Upper lobe of left lung (tissue), 6 donors: ENCODE measurements around the gene NXPH2. TPM values are rescaled to one million over a fixed set of nuclear protein-coding genes. Genes with fewer than 3 reads are reported as not detected.

Experiments
- ATAC-seq, 2 donors: fragments of 200-7000 bp; cut with Tn5 transposase; one replicate each; pipeline ENCODE4 v1.9.1; 2022; ENCODE audit warnings: mild to moderate bottlenecking in 2 of 2, moderate library complexity in 2 of 2; ENCODE audit not compliant: low FRiP score in 2 of 2
- DNase-seq, 2 donors: peaks; one replicate each; pipeline ENCODE4 v3.0.0-alpha.2; 2019 to 2020
- H3K27ac ChIP-seq, 4 donors: fragments of 200-600 bp; sonication (generic); one replicate each; pipeline ENCODE4 v1.5.1; 2016 to 2019
- H3K27me3 ChIP-seq, 4 donors: fragments of 200-600 bp; sonication (generic); one replicate each; pipeline ENCODE4 v1.5.1; 2017 to 2019
- H3K36me3 ChIP-seq, 4 donors: fragments of 200-600 bp; sonication (generic); one replicate each; pipeline ENCODE4 v1.5.1; 2016 to 2019
- H3K4me1 ChIP-seq, 4 donors: fragments of 200-600 bp; sonication (generic); one replicate each; pipeline ENCODE4 v1.5.1; 2018 to 2019
- H3K4me3 ChIP-seq, 4 donors: fragments of 200-600 bp; sonication (generic); one replicate each; pipeline ENCODE4 v1.5.1; 2017 to 2019; ENCODE audit warnings: mild to moderate bottlenecking in 2 of 4, moderate library complexity in 1 of 4
- H3K9me3 ChIP-seq, 4 donors: fragments of 200-600 bp; sonication (generic); one replicate each; pipeline ENCODE4 v1.5.1; 2018 to 2019
- EP300 ChIP-seq, 4 donors: sonication (generic); formaldehyde crosslinking; IDR thresholded peaks; one replicate each; pipeline ENCODE4 v1.5.1; 2017; ENCODE audit warnings: antibody characterized with exemption in 4 of 4, control low read depth in 2 of 4
- POLR2A ChIP-seq, 4 donors: fragments of 450-650 bp; IDR thresholded peaks; one replicate each; pipeline ENCODE4 v1.5.1; 2016 to 2017; ENCODE audit warnings: antibody characterized with exemption in 4 of 4, mild to moderate bottlenecking in 2 of 4
- POLR2AphosphoS5 ChIP-seq, 2 donors: sonication (generic); formaldehyde crosslinking; IDR thresholded peaks; one replicate each; pipeline ENCODE4 v1.5.1; 2017; ENCODE audit warnings: antibody characterized with exemption in 2 of 2
- WGBS, 2 donors: methylation state at CpG; one replicate each; pipeline ENCODE4 v1.1.5; 2017 to 2018; 5-methylcytosine and 5-hydroxymethylcytosine counted together
- total RNA-seq, 6 donors: library from RNA; depleted of rRNA in 4 of 6; stranded (reverse); fragments of >200 nt in 4 of 6; gene quantifications; one replicate each; pipeline versions ENCODE4 v1.1.0 to v1.2.1, GENCODE V29; 2016 to 2021
- TF ChIP-seq, protein P1 (sequence below), 6 experiments: fragments of 450-650 bp in 4 of 6; fragments of 200-600 bp in 2 of 6; sonication (generic) in 2 of 6; IDR thresholded peaks; one replicate each; pipeline ENCODE4 v1.5.1; 2016 to 2019; ENCODE audit warnings: antibody characterized with exemption in 6 of 6
- donor health status: DM: no; HTN: no; CAD: no; lungs with moderate emphysema.
- donor health status: DM: no; HTN: yes; CAD: no; lungs with severe emphysema.

The NXPH2 gene
- total RNA-seq, result not detected

DNA sequence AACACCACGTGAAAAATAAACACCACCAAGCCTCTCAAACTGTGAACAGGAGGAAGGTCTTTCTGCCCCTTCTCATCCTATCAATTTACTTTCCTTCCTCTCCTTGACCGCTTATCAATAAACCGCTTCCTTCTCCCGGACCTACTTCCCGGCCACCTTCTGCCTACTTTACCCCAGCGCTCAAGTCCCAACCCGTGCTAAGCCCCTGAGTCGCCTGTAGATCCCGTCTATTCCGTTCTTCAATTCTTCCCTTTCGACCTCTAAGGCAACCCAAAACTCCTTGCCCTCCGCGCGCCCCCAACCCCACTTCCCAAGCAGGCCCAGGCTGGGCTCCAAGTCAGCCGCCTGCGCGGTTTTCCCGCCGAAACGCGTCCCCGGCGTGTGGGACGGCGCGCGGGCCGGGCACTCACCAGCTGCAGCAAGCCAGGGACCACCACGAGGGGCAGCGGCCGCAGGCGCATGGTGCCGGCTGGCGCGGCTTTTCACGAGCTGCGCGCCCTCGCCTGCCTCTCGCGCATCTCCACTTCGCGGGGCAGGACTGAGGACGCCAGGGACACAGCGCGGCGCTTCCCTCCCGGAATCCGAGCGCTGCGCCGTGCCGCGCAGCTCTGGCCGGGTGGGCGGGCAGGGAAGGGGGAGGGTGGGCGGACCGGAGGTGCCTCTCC is at the start of gene NXPH2:
TSS of gene NXPH2 (minus strand) at position 610 of the 665 bp plus-strand sequence. CDS start at position 461, 149 bp downstream.
- peaks cover 0 to 32% (median 9%) of the 10 kb centered on the region in 4 donors for H3K27me3 ChIP-seq
- H3K4me1 ChIP-seq, result peaks cover 7 to 19% (median 12%) of the 10 kb centered on the region in 4 donors
- no peak for TF ChIP-seq EP300 (IDR thresholded peaks at IDR 0.05)
- TF ChIP-seq, protein P1, sequence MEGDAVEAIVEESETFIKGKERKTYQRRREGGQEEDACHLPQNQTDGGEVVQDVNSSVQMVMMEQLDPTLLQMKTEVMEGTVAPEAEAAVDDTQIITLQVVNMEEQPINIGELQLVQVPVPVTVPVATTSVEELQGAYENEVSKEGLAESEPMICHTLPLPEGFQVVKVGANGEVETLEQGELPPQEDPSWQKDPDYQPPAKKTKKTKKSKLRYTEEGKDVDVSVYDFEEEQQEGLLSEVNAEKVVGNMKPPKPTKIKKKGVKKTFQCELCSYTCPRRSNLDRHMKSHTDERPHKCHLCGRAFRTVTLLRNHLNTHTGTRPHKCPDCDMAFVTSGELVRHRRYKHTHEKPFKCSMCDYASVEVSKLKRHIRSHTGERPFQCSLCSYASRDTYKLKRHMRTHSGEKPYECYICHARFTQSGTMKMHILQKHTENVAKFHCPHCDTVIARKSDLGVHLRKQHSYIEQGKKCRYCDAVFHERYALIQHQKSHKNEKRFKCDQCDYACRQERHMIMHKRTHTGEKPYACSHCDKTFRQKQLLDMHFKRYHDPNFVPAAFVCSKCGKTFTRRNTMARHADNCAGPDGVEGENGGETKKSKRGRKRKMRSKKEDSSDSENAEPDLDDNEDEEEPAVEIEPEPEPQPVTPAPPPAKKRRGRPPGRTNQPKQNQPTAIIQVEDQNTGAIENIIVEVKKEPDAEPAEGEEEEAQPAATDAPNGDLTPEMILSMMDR (IDR thresholded peaks at IDR 0.05), result no peak
- TF ChIP-seq POLR2AphosphoS5 (IDR thresholded peaks at IDR 0.05), result no peak
- no peak for TF ChIP-seq POLR2A (IDR thresholded peaks at IDR 0.05)
- no peaks in the 10 kb centered on the region for H3K9me3 ChIP-seq
- 1 to 6% methylated on average over 44 of the region's 58 CpGs for WGBS, 2 donors
- ATAC-seq (peak in 1 of 2 donors; percentile 25), DNase-seq (peak in 1 of 2 donors; percentile 82)
- H3K36me3 ChIP-seq, result no peaks in the 10 kb centered on the region
- H3K27ac ChIP-seq, result no peak within 1 kb of the TSS
- peak within 1 kb of the TSS in 3 of 4 donors; percentile 25 to 36 (median 26) for H3K4me3 ChIP-seq

DNA sequence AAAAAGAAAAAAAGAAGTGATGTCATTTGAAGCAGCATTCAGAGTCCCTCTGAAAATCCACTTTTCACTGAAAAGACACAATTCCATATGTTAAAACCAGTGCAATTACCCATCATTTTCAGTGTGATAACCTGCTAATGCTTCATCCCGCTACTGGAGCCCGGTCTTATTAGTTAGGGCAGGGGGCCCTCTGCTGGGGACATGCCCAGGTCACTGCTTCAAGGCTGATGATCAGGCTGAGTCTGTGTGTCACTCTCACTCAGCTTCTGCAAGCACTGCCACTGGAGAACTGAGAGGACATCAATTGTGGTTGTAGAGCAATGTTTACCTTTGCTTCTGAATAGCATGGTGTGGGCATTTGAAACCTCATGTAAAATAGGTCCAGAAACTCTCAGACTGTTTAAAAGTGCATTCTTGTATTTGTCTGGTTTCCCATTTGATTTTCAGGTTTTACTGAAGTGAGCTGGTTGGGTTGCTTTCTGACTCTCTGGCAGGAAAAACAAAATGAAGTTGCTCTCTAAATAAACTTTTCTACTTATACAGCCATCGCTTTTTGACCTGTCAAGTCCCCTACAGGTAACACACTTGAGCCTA is 49.2 kb upstream of the NXPH2 start:
- no peak overlapping the region for H3K27ac ChIP-seq
- H3K36me3 ChIP-seq, result no peaks in the 10 kb centered on the region
- no peak for TF ChIP-seq POLR2AphosphoS5 (IDR thresholded peaks at IDR 0.05)
- TF ChIP-seq POLR2A (IDR thresholded peaks at IDR 0.05), result no peak
- no peak for TF ChIP-seq EP300 (IDR thresholded peaks at IDR 0.05)
- TF ChIP-seq, protein P1 (IDR thresholded peaks at IDR 0.05), result no peak
- peak in 1 of 2 donors; percentile 32 for DNase-seq
- 41 to 44% methylated on average over 3 of the region's 3 CpGs for WGBS, 2 donors
- peak in 1 of 2 donors; percentile 51 for ATAC-seq
- H3K9me3 ChIP-seq, result no peaks in the 10 kb centered on the region
- H3K27me3 ChIP-seq, result no peaks in the 10 kb centered on the region
- no peak overlapping the region for H3K4me3 ChIP-seq
- no peaks in the 10 kb centered on the region for H3K4me1 ChIP-seq

GRCh38 chr2:138827426-138828054 is 47.4 kb upstream of the NXPH2 start:
- Histone ChIP-seq H3K27ac (no peak overlapping the region), H3K4me1 (no peaks in the 10 kb centered on the region), H3K9me3 (no peaks in the 10 kb centered on the region), H3K27me3 (no peaks in the 10 kb centered on the region), H3K36me3 (no peaks in the 10 kb centered on the region), H3K4me3 (no peak overlapping the region)
- DNase-seq (no peak), ATAC-seq (peak in 1 of 2 donors; percentile 82)
- WGBS, 2 donors, result 25 to 27% methylated on average over 3 of the region's 3 CpGs
- TF ChIP-seq, protein P1 (IDR thresholded peaks at IDR 0.05), result peak; percentile 44 to 64 (median 55)
- no peak for TF ChIP-seq POLR2AphosphoS5 (IDR thresholded peaks at IDR 0.05)

DNA sequence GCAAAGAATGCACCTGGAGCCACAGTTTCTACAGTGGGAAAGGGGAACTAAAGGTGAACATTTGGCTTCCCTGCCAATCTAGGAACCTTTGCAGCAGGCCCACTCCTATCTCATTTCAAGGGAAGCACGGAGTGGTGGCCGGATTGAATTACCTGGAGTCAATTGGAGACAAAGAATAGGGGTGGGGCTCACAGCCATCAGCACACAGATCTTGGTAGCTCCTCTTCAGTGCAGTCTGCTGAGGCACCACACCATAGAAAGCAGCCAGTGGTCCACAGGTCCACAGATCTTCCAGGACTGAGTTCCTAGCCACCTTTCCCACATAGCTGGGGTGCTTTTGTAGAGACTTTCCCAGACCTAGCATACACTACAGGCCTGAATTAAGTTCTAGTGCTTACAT is 43.5 kb upstream of the NXPH2 start:
- Histone ChIP-seq H3K27ac (no peak overlapping the region), H3K9me3 (no peaks in the 10 kb centered on the region), H3K27me3 (no peaks in the 10 kb centered on the region), H3K4me1 (no peaks in the 10 kb centered on the region), H3K36me3 (no peaks in the 10 kb centered on the region), H3K4me3 (no peak overlapping the region)
- DNase-seq (no peak), ATAC-seq (no peak)
- TF ChIP-seq EP300 (IDR thresholded peaks at IDR 0.05) (no peak), POLR2A (IDR thresholded peaks at IDR 0.05) (no peak)
- TF ChIP-seq, protein P1 (IDR thresholded peaks at IDR 0.05), result no peak
- 17 to 69% methylated on average over 2 of the region's 2 CpGs for WGBS, 2 donors
